Endodermal cell (in vitro differentiated cells): ENCODE results near the gene PVALB. TPM values are rescaled to one million over a fixed set of nuclear protein-coding genes. Genes with fewer than 3 reads are reported as not detected.

Experiments used
- DNase-seq: peaks from one replicate; pipeline ENCODE4 v3.0.0-alpha.2; 2017
- H3K27ac ChIP-seq: 2 replicates; pipeline ENCODE4 v1.5.1; 2013; ENCODE audit warnings: mild to moderate bottlenecking, low read depth, low read length, moderate library complexity
- H3K27me3 ChIP-seq: 2 replicates; pipeline ENCODE4 v1.6.1; 2013; ENCODE audit warnings: mild to moderate bottlenecking, low read length, moderate library complexity; ENCODE audit not compliant: insufficient read depth, control insufficient read depth, poor library complexity, severe bottlenecking
- H3K36me3 ChIP-seq: 2 replicates; pipeline ENCODE4 v1.7.0; 2013; ENCODE audit warnings: mild to moderate bottlenecking, low read length, moderate library complexity; ENCODE audit not compliant: control insufficient read depth, insufficient read depth
- H3K4me1 ChIP-seq: one replicate; pipeline ENCODE4 v1.7.0; 2013; ENCODE audit warnings: low read length; ENCODE audit not compliant: control insufficient read depth, insufficient read depth
- H3K4me3 ChIP-seq: 2 replicates; pipeline ENCODE4 v1.5.1; 2013; ENCODE audit warnings: mild to moderate bottlenecking, low read length, moderate library complexity
- H3K9ac ChIP-seq: 2 replicates; pipeline ENCODE4 v1.6.1; 2013; ENCODE audit warnings: mild to moderate bottlenecking, low read length, moderate library complexity; ENCODE audit not compliant: poor library complexity, severe bottlenecking; ENCODE audit errors: extremely low read depth
- H3K9me3 ChIP-seq: 2 replicates; pipeline ENCODE4 v1.6.1; 2013; ENCODE audit warnings: mild to moderate bottlenecking, low read length, moderate library complexity; ENCODE audit not compliant: control insufficient read depth
- H3K27ac Mint-ChIP-seq: 2 replicates; pipeline ENCODE4 v1.8.0; 2020; ENCODE audit warnings: mixed read lengths
- H3K27me3 Mint-ChIP-seq: 2 replicates; pipeline ENCODE4 v1.8.0; 2021; ENCODE audit warnings: mild to moderate bottlenecking, mixed read lengths; ENCODE audit not compliant: insufficient read depth
- H3K36me3 Mint-ChIP-seq: 2 replicates; pipeline ENCODE4 v1.8.0; 2020; ENCODE audit warnings: low read depth, mixed read lengths
- H3K4me1 Mint-ChIP-seq: 2 replicates; pipeline ENCODE4 v1.8.0; 2020; ENCODE audit warnings: mixed read lengths
- H3K4me3 Mint-ChIP-seq: 2 replicates; pipeline ENCODE4 v1.8.0; 2020; ENCODE audit warnings: mild to moderate bottlenecking, moderate library complexity, mixed read lengths
- H3K9me3 Mint-ChIP-seq: 2 replicates; pipeline ENCODE4 v1.8.0; 2020; ENCODE audit warnings: mild to moderate bottlenecking, mixed read lengths
- CTCF ChIP-seq: fragments of 200-600 bp; sonication (generic); conservative IDR thresholded peaks from 2 replicates; pipeline ENCODE4 v1.5.0; 2021; ENCODE audit warnings: antibody characterized with exemption, mild to moderate bottlenecking
- WGBS, 2 experiments: methylation state at CpG; one replicate each; pipeline versions ENCODE4 v1.1.5 to v1.1.7; 2013; ENCODE audit warnings: missing lambda C conversion rate in 2 of 2, mixed read lengths in 1 of 2; ENCODE audit not compliant: insufficient coverage in 1 of 2, insufficient read length in 1 of 2; 5-methylcytosine and 5-hydroxymethylcytosine counted together
- total RNA-seq, 2 donors: library from RNA; stranded (reverse); fragmentation: NEBNext Ultra II Directional in 1 of 2; extraction: Animal tissue kit (Norgen Biotek cat#: 25700) in 1 of 2; gene quantifications; 2 replicates in 1 of 2; 3 replicates in 1 of 2; pipeline ENCODE4 v1.2.1, GENCODE V29; 2021

PVALB gene
- total RNA-seq, 2 donors from 2014 or later, result not detected

GRCh38 chr22:36753916-36754315 is 62.9 kb downstream of the PVALB start:
- Histone ChIP-seq H3K4me1 (no peaks in the 10 kb centered on the region), H3K9me3 (no peaks in the 10 kb centered on the region), H3K27ac (no peak overlapping the region), H3K4me3 (no peak overlapping the region), H3K27me3 (peaks cover 19% of the 10 kb centered on the region), H3K9ac (no peak overlapping the region), H3K36me3 (no peaks in the 10 kb centered on the region)
- Mint-ChIP-seq H3K4me3 (no peak overlapping the region), H3K27ac (no peak overlapping the region), H3K36me3 (no peaks in the 10 kb centered on the region), H3K4me1 (no peaks in the 10 kb centered on the region), H3K9me3 (no peaks in the 10 kb centered on the region), H3K27me3 (peaks cover 25% of the 10 kb centered on the region)
- 87 to 93% methylated on average over 5 to 12 of the region's 12 CpGs for WGBS, 2 experiments
- no peak for TF ChIP-seq CTCF
- DNase-seq, result peak; percentile 22

- Histone ChIP-seq H3K9ac (no peak overlapping the region), H3K27ac (no peak overlapping the region), H3K9me3 (no peaks in the 10 kb centered on the region), H3K4me3 (no peak overlapping the region), H3K27me3 (peaks cover 19% of the 10 kb centered on the region), H3K36me3 (no peaks in the 10 kb centered on the region), H3K4me1 (no peaks in the 10 kb centered on the region)
- H3K27me3 Mint-ChIP-seq, result peaks cover 25% of the 10 kb centered on the region
- H3K36me3 Mint-ChIP-seq, result no peaks in the 10 kb centered on the region
- no peak overlapping the region for H3K4me3 Mint-ChIP-seq
- H3K4me1 Mint-ChIP-seq, result no peaks in the 10 kb centered on the region
- H3K27ac Mint-ChIP-seq, result no peak overlapping the region
- no peak for TF ChIP-seq CTCF
- no peaks in the 10 kb centered on the region for H3K9me3 Mint-ChIP-seq
- peak; percentile 69 for DNase-seq
- WGBS, 2 experiments, result 71 to 72% methylated on average over 2 to 4 of the region's 4 CpGs
Measured at GRCh38 chr22:36753120-36753802, 63.6 kb downstream of the PVALB start.

Other genes with a start within 250 kb of the PVALB start
- not detected for gene CACNG2, start 113.3 kb downstream of the PVALB start, total RNA-seq
- gene IFT27, start 40.9 kb downstream of the PVALB start, total RNA-seq, result 10 to 100 TPM; 49.8 to 65.2 TPM
- gene NCF4, start 44.0 kb upstream of the PVALB start, total RNA-seq, result not detected
- not detected for gene CSF2RB, start 96.6 kb upstream of the PVALB start, total RNA-seq
- 10 to 100 TPM; 38.2 to 48.3 TPM for gene TST, start 202.4 kb upstream of the PVALB start, total RNA-seq
- 10 to 100 TPM; 71.7 to 74.6 TPM for gene MPST, start 202.7 kb upstream of the PVALB start, total RNA-seq
- gene KCTD17, start 234.7 kb upstream of the PVALB start, total RNA-seq, result 10 to 100 TPM; 35.4 to 37.0 TPM